Renal cortical epithelial cell (primary cell): Measurements from ENCODE around the gene MCRIP1. TPM values are rescaled to one million over a fixed set of nuclear protein-coding genes. Genes with fewer than 3 reads are reported as not detected.

ENCODE experiments used
- DNase-seq: peaks from one replicate; pipeline ENCODE4 v3.0.0-alpha.2; 2011; ENCODE audit warnings: low read depth
- total RNA-seq: library from RNA; depleted of rRNA; stranded (reverse); fragments of >200 nt; gene quantifications from 2 replicates; pipeline ENCODE4 v1.2.3, GENCODE V29; 2014

Gene MCRIP1
- total RNA-seq, 1 donor from 2014 or later: 55.0 TPM

DNA sequence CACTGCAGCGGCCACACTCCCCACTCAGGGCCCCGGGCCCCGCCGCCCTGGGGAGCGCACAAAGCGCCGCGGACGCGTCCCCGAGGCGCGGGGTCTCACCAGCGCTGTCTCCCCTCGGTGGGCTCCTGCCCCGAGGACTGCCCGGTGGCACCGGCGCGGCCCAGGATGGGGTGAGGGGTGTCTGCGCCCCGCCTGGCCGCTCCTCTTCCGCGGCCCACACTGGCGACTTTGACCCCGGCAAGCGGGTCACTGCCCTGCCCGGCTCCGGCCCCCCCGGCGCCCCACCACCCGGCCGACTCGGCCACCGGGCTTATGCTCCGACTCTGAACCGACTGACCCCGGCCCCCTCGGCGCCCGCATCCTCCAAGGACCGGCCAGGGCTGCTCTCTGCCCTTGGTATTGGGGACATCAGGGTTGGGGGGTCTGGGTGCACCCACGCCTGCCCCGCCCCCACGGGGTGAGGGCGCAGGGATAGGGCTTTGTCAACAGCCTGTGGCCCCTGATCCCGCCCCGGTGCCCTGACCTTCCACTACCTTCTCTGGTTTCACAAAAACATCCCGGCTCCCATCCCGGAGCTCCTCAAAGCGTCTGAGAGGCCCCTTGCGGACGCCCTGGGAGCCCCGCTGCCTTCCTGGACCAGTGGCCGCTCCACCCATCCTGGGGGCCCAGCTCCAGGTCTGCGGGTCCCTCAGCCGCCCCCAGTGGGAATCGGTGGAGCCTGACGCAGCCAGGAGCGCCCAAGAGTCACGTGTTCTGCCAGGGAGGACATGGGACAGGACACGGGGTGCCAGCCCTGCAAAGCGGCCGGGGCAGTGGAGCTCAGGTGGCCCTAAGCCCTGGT lies 28.3 kb downstream of the MCRIP1 start:
- no peak for DNase-seq

DNA sequence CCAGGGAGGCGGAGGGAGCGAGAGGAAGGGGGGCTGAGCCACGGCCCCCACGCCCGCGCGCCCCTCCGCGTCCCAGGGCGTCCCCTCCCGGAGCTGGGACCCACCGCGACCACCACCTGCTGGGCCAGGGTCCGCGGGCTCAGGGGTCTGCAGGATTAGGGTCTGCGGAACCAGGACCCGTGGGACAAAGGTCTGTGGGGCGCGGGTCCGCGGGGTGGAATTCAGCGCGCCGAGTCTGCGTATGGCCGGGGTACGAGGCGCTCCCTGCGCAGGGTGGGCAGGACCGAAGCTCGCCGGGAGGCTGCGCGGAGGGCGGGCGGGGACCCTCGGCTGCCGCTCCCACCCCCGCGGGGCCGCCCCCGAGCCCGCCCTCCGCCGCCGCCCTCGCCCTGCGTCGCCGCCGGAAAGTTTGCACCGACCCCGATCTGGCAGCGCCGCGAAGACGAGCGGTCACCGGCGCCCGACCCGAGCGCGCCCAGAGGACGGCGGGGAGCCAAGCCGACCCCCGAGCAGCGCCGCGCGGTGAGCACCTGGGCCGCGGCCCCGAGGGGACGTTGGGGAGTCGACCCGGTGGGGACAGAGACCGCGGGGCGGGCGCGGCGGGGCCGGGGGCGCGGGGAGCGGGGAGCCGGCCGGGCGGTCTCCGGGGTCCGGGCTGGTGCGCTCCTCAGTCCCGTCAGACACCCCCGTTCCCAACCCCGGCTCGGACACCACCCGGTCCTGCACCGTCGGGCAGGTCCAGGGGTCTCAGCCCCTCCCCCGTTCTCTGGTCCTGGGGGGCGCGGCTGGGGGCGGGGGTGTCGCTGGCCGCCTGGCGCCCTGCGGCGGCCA lies 29.1 kb downstream of the MCRIP1 start, which contains the start of gene GCGR:
GCGR (plus strand) TSS at position 423 of the 831 bp plus-strand sequence. CDS start 4,869 bp downstream, outside the sequence.
- DNase-seq: no peak

DNA sequence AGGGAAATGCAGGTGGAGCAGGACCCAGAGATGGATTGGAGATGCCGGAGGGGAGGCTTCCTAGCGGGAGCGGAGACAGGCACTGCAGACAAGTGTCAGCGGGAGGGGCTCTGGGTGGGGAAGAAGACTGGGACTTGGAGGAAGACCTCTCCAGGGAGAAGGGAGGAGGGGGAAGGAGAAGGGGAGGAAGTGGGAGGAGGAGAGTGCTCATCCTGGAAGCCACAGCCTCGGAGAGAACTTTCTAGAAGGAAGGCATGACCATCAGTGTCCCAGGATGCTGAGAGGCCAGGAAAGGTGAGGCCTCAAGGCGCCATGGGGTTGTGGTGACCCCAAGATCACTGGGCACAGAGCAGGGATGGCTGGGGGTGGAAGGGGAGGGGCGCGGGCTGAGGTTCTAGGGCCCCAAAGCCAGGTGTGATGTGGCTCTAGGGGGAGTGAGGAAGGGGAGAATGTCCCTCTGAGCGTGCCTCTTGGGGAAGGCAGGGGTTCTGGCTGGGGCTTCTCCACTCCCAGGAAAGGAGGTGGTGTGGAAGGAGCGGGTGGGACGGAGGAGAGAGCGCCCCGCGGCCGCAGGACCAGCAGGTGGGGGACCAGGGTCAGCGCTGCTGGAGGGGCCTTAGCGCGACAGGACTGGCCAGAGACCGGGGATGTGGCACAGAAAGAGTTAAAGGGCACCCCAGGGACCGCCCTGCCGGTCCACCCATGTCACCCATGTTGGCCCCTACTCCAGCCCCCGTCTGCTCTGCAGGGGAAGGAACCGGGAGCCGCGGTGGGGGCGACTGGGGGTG lies 30.0 kb downstream of the MCRIP1 start:
- DNase-seq: no peak

DNA sequence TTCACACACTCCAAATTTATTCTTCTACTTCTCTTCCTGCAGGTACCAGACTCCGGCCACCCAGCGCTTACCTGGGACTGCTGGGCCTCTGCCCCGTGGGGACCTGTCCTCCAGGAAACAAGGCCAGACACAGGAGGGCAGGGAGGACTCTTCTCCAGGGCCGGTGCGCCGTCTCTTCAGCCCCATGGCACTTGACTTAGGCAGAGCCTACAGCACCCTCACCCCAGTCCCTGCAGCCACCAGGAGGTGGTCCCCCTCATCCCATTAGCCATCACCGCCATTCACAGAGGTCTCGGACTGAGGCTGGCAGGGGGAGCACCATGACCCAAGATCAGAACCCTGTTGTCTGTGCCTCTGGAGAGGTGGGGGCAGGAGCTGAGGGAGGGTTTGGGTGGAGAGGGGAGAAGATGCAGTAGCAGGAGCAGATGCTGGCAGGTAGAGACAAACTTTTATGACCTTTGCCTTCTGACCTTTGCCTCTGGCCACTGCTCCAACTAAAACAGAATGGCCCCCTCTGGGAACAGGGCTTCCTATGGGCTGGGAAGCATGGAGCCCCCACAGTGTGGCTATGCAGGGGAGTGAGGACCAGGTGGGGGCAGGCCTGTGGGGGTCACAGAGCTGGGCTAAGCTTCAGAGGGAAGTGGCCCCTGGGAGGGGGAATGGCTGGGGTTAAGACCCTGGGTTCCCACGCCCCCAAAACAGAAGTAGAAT lies 30.9 kb downstream of the MCRIP1 start:
- no peak for DNase-seq

DNA sequence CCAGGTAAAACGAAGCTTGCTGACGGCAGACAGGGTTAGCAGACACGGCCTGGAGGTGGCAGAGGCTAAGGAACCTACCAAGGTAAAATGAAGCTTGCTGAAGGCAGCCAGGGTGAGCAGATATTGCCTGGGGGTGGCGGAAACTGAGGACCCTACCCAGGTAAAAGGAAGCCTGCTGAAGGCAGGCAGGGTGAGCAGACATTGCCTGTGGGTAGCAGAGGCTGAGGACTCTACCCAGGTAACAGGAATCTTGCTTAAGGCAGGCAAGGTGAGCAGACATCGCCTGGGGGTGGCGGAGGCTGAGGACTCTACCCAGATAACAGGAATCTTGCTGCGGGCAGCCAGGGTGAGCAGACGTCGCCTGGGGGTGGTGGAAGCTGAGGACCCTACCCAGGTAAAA lies 31.8 kb downstream of the MCRIP1 start:
- DNase-seq: no peak

DNA sequence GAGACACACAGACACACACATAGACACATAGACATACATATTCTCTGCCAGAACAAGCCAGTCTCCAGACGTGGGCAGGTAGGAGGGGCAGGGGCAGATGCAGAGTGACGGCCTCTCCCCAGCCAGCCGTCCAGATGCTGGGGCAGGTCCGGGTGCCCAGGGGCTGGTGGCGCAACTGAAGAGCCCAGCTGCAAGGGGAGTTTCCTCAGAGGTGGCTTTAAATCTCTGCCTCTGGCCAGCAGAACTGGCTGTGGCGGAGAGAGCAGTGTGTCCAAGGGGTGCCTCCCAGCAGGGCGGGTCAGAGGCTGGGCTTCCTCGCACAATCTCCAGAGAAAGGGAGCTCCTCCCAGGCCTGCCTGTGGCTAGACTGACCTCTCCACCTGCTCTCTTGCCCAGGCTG lies 38.6 kb downstream of the MCRIP1 start:
- DNase-seq: no peak

DNA sequence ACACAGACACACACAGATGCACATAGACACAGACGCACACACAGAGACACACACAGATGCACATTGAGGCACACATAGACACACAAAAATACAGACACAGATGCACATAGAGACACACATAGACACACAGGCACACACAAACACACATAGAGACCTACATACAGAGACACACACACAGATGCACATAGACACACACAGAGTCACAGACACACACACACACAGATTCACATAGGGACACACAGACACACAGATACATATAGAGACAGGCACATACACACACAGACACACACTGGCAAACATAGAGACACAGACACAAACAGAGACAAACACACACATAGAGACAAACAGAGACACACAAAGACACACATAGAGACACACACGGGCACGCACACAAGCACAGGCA lies 39.0 kb downstream of the MCRIP1 start:
- no peak for DNase-seq

DNA sequence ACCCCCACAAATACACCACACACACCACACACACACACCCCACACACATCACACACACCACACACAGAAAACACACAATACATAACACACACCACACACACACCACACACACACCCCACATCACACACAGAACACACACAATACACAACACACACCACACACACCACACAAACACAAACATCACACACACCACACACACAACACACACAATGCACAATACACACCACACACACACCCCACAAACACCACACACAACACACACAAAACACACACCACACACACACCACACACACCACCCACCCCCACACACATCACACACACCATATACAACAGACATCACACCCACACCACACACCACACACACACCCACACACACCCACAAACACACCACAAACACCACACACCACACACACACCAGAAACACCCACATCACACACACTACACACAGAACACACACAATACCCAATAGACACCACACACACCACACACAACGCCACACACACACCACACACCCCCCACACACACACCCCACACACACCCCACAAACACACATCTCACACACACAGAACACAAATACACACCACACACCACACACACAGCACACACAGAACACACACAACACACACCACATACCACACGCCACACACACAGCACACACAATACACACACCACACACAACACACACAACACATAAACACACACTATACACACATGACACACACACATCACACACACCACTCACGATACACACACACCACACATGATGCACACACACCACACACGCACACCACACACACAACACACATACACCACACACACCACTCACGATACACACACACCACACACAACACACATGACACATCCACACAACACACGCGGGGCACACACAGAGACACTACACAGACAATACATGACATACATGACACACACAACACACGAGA lies 40.1 kb downstream of the MCRIP1 start:
- no peak for DNase-seq

Other genes with a start within 250 kb of the MCRIP1 start
- 72.9 and 84.6 TPM in 2 replicates for gene NPLOC4, start 196.2 kb downstream of the MCRIP1 start, total RNA-seq
- gene TSPAN10, start 196.1 kb downstream of the MCRIP1 start, total RNA-seq: 0.87 and 2.3 TPM in 2 replicates
- gene PDE6G, start 176.7 kb downstream of the MCRIP1 start, total RNA-seq: not detected in 2 replicates
- gene OXLD1, start 166.7 kb downstream of the MCRIP1 start, total RNA-seq: 22.6 and 34.6 TPM in 2 replicates
- gene CCDC137, start 166.6 kb downstream of the MCRIP1 start, total RNA-seq: 9.0 and 11.9 TPM in 2 replicates
- 21.7 and 44.1 TPM in 2 replicates for gene ARL16, start 149.5 kb downstream of the MCRIP1 start, total RNA-seq
- 104 and 110 TPM in 2 replicates for gene HGS, start 149.3 kb downstream of the MCRIP1 start, total RNA-seq
- gene MRPL12, start 129.9 kb downstream of the MCRIP1 start, total RNA-seq: 8.9 and 10.4 TPM in 2 replicates
- 35.7 and 61.8 TPM in 2 replicates for gene SLC25A10, start 121.0 kb downstream of the MCRIP1 start, total RNA-seq
- gene GCGR, start 29.1 kb downstream of the MCRIP1 start, total RNA-seq: not detected in 2 replicates
- gene PPP1R27, start 1.8 kb upstream of the MCRIP1 start, total RNA-seq: not detected in 2 replicates
- 1,064 and 1,065 TPM in 2 replicates for gene P4HB, start 27.2 kb upstream of the MCRIP1 start, total RNA-seq
- 161 and 237 TPM in 2 replicates for gene ARHGDIA, start 38.0 kb upstream of the MCRIP1 start, total RNA-seq
- gene ALYREF, start 58.3 kb upstream of the MCRIP1 start, total RNA-seq: 46.8 and 109 TPM in 2 replicates
- gene ANAPC11, start 58.4 kb upstream of the MCRIP1 start, total RNA-seq: 77.3 and 104 TPM in 2 replicates
- gene NPB, start 68.9 kb upstream of the MCRIP1 start, total RNA-seq: 0.25 and 3.3 TPM in 2 replicates
- 18.6 and 47.2 TPM in 2 replicates for gene PCYT2, start 78.1 kb upstream of the MCRIP1 start, total RNA-seq
- 17.9 and 20.4 TPM in 2 replicates for gene SIRT7, start 84.9 kb upstream of the MCRIP1 start, total RNA-seq
- gene MAFG, start 94.4 kb upstream of the MCRIP1 start, total RNA-seq: 11.3 and 14.4 TPM in 2 replicates
- gene PYCR1, start 104.0 kb upstream of the MCRIP1 start, total RNA-seq: 69.3 and 122 TPM in 2 replicates
- not detected in 2 replicates for gene MYADML2, start 113.9 kb upstream of the MCRIP1 start, total RNA-seq
- gene NOTUM, start 127.9 kb upstream of the MCRIP1 start, total RNA-seq: 0.05 TPM in 1 of 2 replicates, not detected in the other
- 12.6 and 18.8 TPM in 2 replicates for gene ASPSCR1, start 144.3 kb upstream of the MCRIP1 start, total RNA-seq
- 13.6 and 63.6 TPM in 2 replicates for gene CENPX, start 189.6 kb upstream of the MCRIP1 start, total RNA-seq
- 15.2 and 15.8 TPM in 2 replicates for gene LRRC45, start 190.0 kb upstream of the MCRIP1 start, total RNA-seq
- 7.7 and 16.8 TPM in 2 replicates for gene RAC3, start 198.4 kb upstream of the MCRIP1 start, total RNA-seq
- gene DCXR, start 204.4 kb upstream of the MCRIP1 start, total RNA-seq: 19.4 and 35.4 TPM in 2 replicates
- 27.3 and 31.0 TPM in 2 replicates for gene RFNG, start 218.5 kb upstream of the MCRIP1 start, total RNA-seq
- gene GPS1, start 218.6 kb upstream of the MCRIP1 start, total RNA-seq: 112 and 119 TPM in 2 replicates
- 66.3 and 79.9 TPM in 2 replicates for gene DUS1L, start 232.5 kb upstream of the MCRIP1 start, total RNA-seq